ENCODE results near the gene NABP1. TPM values are rescaled to one million over a fixed set of nuclear protein-coding genes. Genes with fewer than 3 reads are reported as not detected.

The NABP1 gene
- total and polyA plus RNA-seq, 4 experiments from 2014 or later: 14.6 to 111 (median 64.9) TPM

GRCh38 chr2:191649519-191649918 is 28.4 kb upstream of the NABP1 start:
- ChIA-PET CTCF (ENCODE audit: partially characterized antibody) (interaction anchor here (0.8 kb wide), 1 partner anchor 9 kb away, joined by 3 read pairs; no protein-coding TSS in a partner anchor), POLR2A (ENCODE audit: partially characterized antibody) (no interaction called here)
- intact Hi-C loops (cut with micrococcal nuclease): no loop called here
- Mint-ChIP-seq H3K4me1 (peaks cover 0 to 5% (median 3%) of the 10 kb centered on the region in 4 donors), H3K4me3 (no peak overlapping the region), H3K27me3 (no peaks in the 10 kb centered on the region), H3K36me3 (no peaks in the 10 kb centered on the region), H3K9me3 (peaks cover 0 to 4% (median 0%) of the 10 kb centered on the region in 8 donors), H3K27ac (no peak overlapping the region)
- Histone ChIP-seq H3K4me3 (ENCODE audit: low read length in 2 of 2) (no peak overlapping the region), H3K36me3 (ENCODE audit: insufficient read depth, low read length) (no peaks in the 10 kb centered on the region), H3K9me3 (ENCODE audit: control insufficient read depth in 1 of 2, low read length in 2 of 2) (no peaks in the 10 kb centered on the region), H3K4me1 (ENCODE audit: insufficient read depth, low read length) (no peaks in the 10 kb centered on the region), H3K27ac (ENCODE audit: low read depth, low read length) (no peak overlapping the region), H3K27me3 (ENCODE audit: insufficient read depth, low read length) (no peaks in the 10 kb centered on the region)
- no peak for DNase-seq

- Mint-ChIP-seq H3K27ac (peak overlapping the region in 1 of 7 donors; percentile 7), H3K4me1 (peaks cover 0 to 5% (median 2%) of the 10 kb centered on the region in 4 donors), H3K36me3 (no peaks in the 10 kb centered on the region), H3K4me3 (no peak overlapping the region), H3K9me3 (peaks cover 0 to 4% (median 0%) of the 10 kb centered on the region in 8 donors), H3K27me3 (no peaks in the 10 kb centered on the region)
- DNase-seq: no peak
- CTCF ChIA-PET (ENCODE audit: partially characterized antibody): interaction anchor here (1.7 kb wide), 1 partner anchor 13 kb away, joined by 5 read pairs; no protein-coding TSS in a partner anchor
- H3K4me1 ChIP-seq (ENCODE audit: insufficient read depth, low read length): no peaks in the 10 kb centered on the region
- H3K4me3 ChIP-seq (ENCODE audit: low read length in 2 of 2): no peak overlapping the region
- H3K27ac ChIP-seq (ENCODE audit: low read depth, low read length): no peak overlapping the region
- no peaks in the 10 kb centered on the region for H3K27me3 ChIP-seq (ENCODE audit: insufficient read depth, low read length)
- intact Hi-C loops (cut with micrococcal nuclease): no loop called here
- no peaks in the 10 kb centered on the region for H3K9me3 ChIP-seq (ENCODE audit: control insufficient read depth in 1 of 2, low read length in 2 of 2)
- no peaks in the 10 kb centered on the region for H3K36me3 ChIP-seq (ENCODE audit: insufficient read depth, low read length)
- POLR2A ChIA-PET (ENCODE audit: partially characterized antibody): no interaction called here
These were observed 26.8 kb upstream of the NABP1 start for GRCh38 chr2:191650896-191651773.

- H3K9me3 Mint-ChIP-seq: peaks cover 0 to 4% (median 0%) of the 10 kb centered on the region in 8 donors
- intact Hi-C loops (cut with micrococcal nuclease): no loop called here
- H3K36me3 Mint-ChIP-seq: no peaks in the 10 kb centered on the region
- Histone ChIP-seq H3K27ac (ENCODE audit: low read depth, low read length) (no peak overlapping the region), H3K4me3 (ENCODE audit: low read length in 2 of 2) (no peak overlapping the region), H3K36me3 (ENCODE audit: insufficient read depth, low read length) (no peaks in the 10 kb centered on the region), H3K4me1 (ENCODE audit: insufficient read depth, low read length) (no peaks in the 10 kb centered on the region), H3K9me3 (ENCODE audit: control insufficient read depth in 1 of 2, low read length in 2 of 2) (no peaks in the 10 kb centered on the region), H3K27me3 (ENCODE audit: insufficient read depth, low read length) (no peaks in the 10 kb centered on the region)
- H3K4me1 Mint-ChIP-seq: peaks cover 0 to 5% (median 2%) of the 10 kb centered on the region in 4 donors
- ChIA-PET POLR2A (ENCODE audit: partially characterized antibody) (interaction anchor here (3.0 kb wide), 1 partner anchor 24 kb away, joined by 13 read pairs; the partner anchor contains the start of gene NABP1), CTCF (ENCODE audit: partially characterized antibody) (interaction anchor here (0.6 kb wide), 1 partner anchor 217 kb away, joined by 4 read pairs; no protein-coding TSS in a partner anchor)
- DNase-seq: peak in 1 of 5 donors; percentile 27
- no peak overlapping the region for H3K27ac Mint-ChIP-seq
- H3K27me3 Mint-ChIP-seq: no peaks in the 10 kb centered on the region
- H3K4me3 Mint-ChIP-seq: no peak overlapping the region
These were observed 24.1 kb upstream of the NABP1 start for GRCh38 chr2:191653667-191654391.

- no peak overlapping the region for H3K27ac Mint-ChIP-seq
- Histone ChIP-seq H3K4me1 (ENCODE audit: insufficient read depth, low read length) (no peaks in the 10 kb centered on the region), H3K4me3 (ENCODE audit: low read length in 2 of 2) (no peak overlapping the region), H3K27me3 (ENCODE audit: insufficient read depth, low read length) (no peaks in the 10 kb centered on the region), H3K27ac (ENCODE audit: low read depth, low read length) (no peak overlapping the region), H3K36me3 (ENCODE audit: insufficient read depth, low read length) (no peaks in the 10 kb centered on the region), H3K9me3 (ENCODE audit: control insufficient read depth in 1 of 2, low read length in 2 of 2) (no peaks in the 10 kb centered on the region)
- peaks cover 0 to 4% (median 0%) of the 10 kb centered on the region in 8 donors for H3K9me3 Mint-ChIP-seq
- H3K36me3 Mint-ChIP-seq: no peaks in the 10 kb centered on the region
- H3K4me3 Mint-ChIP-seq: no peak overlapping the region
- DNase-seq: no peak
- ChIA-PET POLR2A (ENCODE audit: partially characterized antibody) (no interaction called here), CTCF (ENCODE audit: partially characterized antibody) (no interaction called here)
- intact Hi-C loops (cut with micrococcal nuclease): no loop called here
- H3K4me1 Mint-ChIP-seq: peaks cover 0 to 3% (median under 1%) of the 10 kb centered on the region in 4 donors
- no peaks in the 10 kb centered on the region for H3K27me3 Mint-ChIP-seq
These were observed 21.5 kb upstream of the NABP1 start for GRCh38 chr2:191656391-191656790.

GRCh38 chr2:191656792-191657191 is 21.1 kb upstream of the NABP1 start:
- Histone ChIP-seq H3K4me1 (ENCODE audit: insufficient read depth, low read length) (no peaks in the 10 kb centered on the region), H3K9me3 (ENCODE audit: control insufficient read depth in 1 of 2, low read length in 2 of 2) (no peaks in the 10 kb centered on the region), H3K36me3 (ENCODE audit: insufficient read depth, low read length) (no peaks in the 10 kb centered on the region), H3K27me3 (ENCODE audit: insufficient read depth, low read length) (no peaks in the 10 kb centered on the region), H3K4me3 (ENCODE audit: low read length in 2 of 2) (no peak overlapping the region), H3K27ac (ENCODE audit: low read depth, low read length) (no peak overlapping the region)
- Mint-ChIP-seq H3K27me3 (no peaks in the 10 kb centered on the region), H3K4me1 (peaks cover 0 to 2% (median under 1%) of the 10 kb centered on the region in 4 donors), H3K36me3 (no peaks in the 10 kb centered on the region), H3K27ac (no peak overlapping the region), H3K4me3 (no peak overlapping the region), H3K9me3 (peaks cover 0 to 4% (median 0%) of the 10 kb centered on the region in 8 donors)
- CTCF ChIA-PET (ENCODE audit: partially characterized antibody): no interaction called here
- POLR2A ChIA-PET (ENCODE audit: partially characterized antibody): no interaction called here
- DNase-seq: no peak
- intact Hi-C loops (cut with micrococcal nuclease): no loop called here

- Histone ChIP-seq H3K4me1 (ENCODE audit: insufficient read depth, low read length) (no peaks in the 10 kb centered on the region), H3K27me3 (ENCODE audit: insufficient read depth, low read length) (no peaks in the 10 kb centered on the region), H3K4me3 (ENCODE audit: low read length in 2 of 2) (no peak overlapping the region), H3K9me3 (ENCODE audit: control insufficient read depth in 1 of 2, low read length in 2 of 2) (no peaks in the 10 kb centered on the region), H3K36me3 (ENCODE audit: insufficient read depth, low read length) (no peaks in the 10 kb centered on the region), H3K27ac (ENCODE audit: low read depth, low read length) (no peak overlapping the region)
- Mint-ChIP-seq H3K27me3 (no peaks in the 10 kb centered on the region), H3K9me3 (peaks cover 0 to 4% (median 0%) of the 10 kb centered on the region in 8 donors), H3K36me3 (no peaks in the 10 kb centered on the region), H3K27ac (no peak overlapping the region), H3K4me1 (peaks cover 0 to 3% (median 0%) of the 10 kb centered on the region in 4 donors), H3K4me3 (no peak overlapping the region)
- intact Hi-C loops (cut with micrococcal nuclease): no loop called here
- no peak for DNase-seq
- ChIA-PET CTCF (ENCODE audit: partially characterized antibody) (interaction anchor here (0.6 to 1.6 kb wide), 3 partner anchors 9 to 19 kb away, joined by 3 to 6 read pairs (median 3); no protein-coding TSS in a partner anchor), POLR2A (ENCODE audit: partially characterized antibody) (interaction anchor here (1.3 to 6.2 kb wide), 3 partner anchors 9 to 29 kb away, joined by 3 to 35 read pairs (median 4); partner anchors contain the start of gene NABP1)
These were observed 20.0 kb upstream of the NABP1 start for GRCh38 chr2:191657977-191658376.

GRCh38 chr2:191659198-191659597 is 18.7 kb upstream of the NABP1 start:
- Histone ChIP-seq H3K27ac (ENCODE audit: low read depth, low read length) (no peak overlapping the region), H3K36me3 (ENCODE audit: insufficient read depth, low read length) (no peaks in the 10 kb centered on the region), H3K27me3 (ENCODE audit: insufficient read depth, low read length) (no peaks in the 10 kb centered on the region), H3K4me3 (ENCODE audit: low read length in 2 of 2) (no peak overlapping the region), H3K4me1 (ENCODE audit: insufficient read depth, low read length) (no peaks in the 10 kb centered on the region), H3K9me3 (ENCODE audit: control insufficient read depth in 1 of 2, low read length in 2 of 2) (no peaks in the 10 kb centered on the region)
- Mint-ChIP-seq H3K27ac (no peak overlapping the region), H3K27me3 (no peaks in the 10 kb centered on the region), H3K9me3 (peaks cover 0 to 2% (median 0%) of the 10 kb centered on the region in 8 donors), H3K4me3 (no peak overlapping the region), H3K36me3 (no peaks in the 10 kb centered on the region), H3K4me1 (peaks cover 0 to 1% (median 0%) of the 10 kb centered on the region in 4 donors)
- DNase-seq: no peak
- CTCF ChIA-PET (ENCODE audit: partially characterized antibody): no interaction called here
- intact Hi-C loops (cut with micrococcal nuclease): no loop called here
- POLR2A ChIA-PET (ENCODE audit: partially characterized antibody): interaction anchor here (1.6 to 6.2 kb wide), 2 partner anchors 17 to 31 kb away, joined by 4 to 35 read pairs; partner anchors contain the start of gene NABP1

Data from CD4-positive, alpha-beta memory T cell (primary cell).